ENCODE results near the gene FUT4.
"Not testable (repeated sequence)": the region's sequence is repeated elsewhere in the genome, so short reads cannot be mapped to it uniquely, and the experiment has no call there.

The FUT4 gene

DNA sequence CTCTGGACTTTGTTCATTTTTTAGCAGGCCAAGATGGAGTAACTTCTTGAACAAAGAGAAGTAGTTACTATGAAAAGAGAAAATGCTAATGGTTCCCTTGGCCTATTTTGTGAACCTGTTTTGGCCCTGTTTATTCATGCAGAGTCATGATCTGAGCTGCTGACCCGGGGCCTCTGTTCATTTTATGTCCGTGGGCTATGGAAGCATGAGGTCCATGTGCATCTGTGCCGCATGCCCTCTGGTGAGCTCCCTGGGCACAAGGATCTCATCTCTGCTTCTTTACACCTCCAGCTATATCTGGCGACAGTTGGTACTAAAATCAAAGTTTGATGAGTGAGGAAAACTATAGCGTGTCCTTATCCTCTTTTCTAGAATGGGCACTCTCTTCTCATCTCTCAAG lies 24.5 kb downstream of the FUT4 start:
- DNase-seq (ENCODE audit: low spot score) = no peak

DNA sequence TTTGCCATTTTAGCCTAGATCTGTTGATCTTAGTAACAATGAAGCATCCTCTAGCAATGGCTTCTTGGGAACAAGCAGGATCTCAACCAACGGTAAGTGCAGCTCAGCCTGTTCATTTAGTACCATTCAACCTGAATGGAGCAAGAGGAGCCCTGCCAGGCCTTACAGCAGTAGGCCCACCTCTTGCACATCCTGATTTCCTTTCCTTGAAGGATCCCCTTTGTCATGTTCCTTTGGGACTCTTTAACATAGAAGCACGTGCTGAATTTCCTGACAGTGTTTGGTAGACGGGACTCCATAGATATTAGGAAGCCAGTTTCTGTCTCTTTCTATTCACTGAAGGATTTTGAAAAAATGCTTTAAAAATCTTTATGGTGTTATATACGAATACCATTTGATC lies 25.0 kb downstream of the FUT4 start:
- DNase-seq (ENCODE audit: low spot score) = no peak

DNA sequence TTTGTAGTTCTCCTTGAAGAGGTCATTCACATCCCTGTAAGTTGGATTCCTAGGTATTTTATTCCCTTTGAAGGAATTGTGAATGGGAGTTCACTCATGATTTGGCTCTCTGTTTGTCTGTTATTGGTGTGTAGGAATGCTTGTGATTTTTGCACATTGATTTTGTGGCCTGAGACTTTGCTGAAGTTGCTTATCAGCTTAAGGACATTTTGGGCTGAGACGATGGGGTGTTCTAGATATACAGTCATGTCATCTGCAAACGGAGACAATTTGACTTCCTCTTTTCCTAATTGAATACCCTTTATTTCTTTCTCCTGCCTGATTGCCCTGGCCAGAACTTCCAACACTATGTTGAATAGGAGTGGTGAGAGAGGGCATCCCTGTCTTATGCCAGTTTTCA lies 29.3 kb downstream of the FUT4 start:
- DNase-seq (ENCODE audit: low spot score) = not testable (repeated sequence)

- peak; percentile 31 for DNase-seq (ENCODE audit: low spot score)
These were observed 30.7 kb downstream of the FUT4 start for GRCh38 chr11:94574193-94574961.

- no peak for DNase-seq (ENCODE audit: low spot score)
These were observed 32.6 kb downstream of the FUT4 start for GRCh38 chr11:94576306-94576705.

DNA sequence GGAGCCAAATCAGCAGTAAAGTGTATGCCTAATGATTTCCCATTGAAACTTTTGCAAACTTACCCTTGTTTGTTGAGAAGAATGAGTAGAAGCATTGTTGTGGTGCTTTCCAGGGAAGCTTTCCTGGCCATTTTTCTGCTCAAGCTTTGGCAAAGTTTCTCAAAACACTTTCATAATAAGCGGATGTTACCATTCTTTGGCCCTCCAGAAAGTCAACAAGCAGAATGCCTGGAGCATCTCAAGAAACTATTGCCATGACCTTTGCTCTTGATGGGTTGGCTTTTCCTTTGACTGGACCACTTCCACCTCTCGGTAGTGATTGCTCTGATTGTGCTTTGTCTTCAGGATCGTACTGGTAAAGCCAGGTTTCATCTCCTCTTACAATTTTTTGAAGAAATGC lies 34.1 kb downstream of the FUT4 start:
- DNase-seq (ENCODE audit: low spot score) = no peak

GRCh38 chr11:94581926-94582325 lies 38.2 kb downstream of the FUT4 start:
- DNase-seq (ENCODE audit: low spot score) = no peak

DNA sequence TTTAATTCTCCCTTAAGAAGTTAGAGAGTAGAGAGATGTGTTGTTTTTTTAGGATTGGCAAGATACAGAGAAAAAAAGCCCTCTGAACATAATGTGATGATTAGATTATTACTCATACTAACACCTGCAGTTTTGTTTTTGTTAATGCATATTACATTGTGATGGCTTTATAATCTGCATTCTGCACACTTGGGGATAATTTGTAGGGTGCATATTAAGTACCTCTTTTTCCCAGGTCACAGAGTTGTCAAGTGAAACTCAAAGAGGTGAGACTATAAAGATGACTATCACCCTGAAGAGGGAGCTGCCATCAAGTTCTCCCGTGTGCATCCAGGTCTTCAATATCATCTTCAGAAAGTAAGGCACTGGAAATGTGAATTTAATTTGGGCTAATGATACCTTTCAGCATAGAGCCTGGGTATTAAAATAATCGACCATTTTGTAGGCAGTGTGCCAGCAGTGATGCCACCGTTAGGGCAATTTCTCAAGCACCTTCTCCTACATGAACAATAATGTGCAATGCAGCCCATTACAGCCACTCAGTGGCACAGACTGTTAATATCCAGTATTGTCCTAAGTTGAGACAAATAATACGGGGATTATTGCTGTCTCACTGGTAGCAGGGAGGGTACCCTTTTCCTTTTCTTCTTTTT lies 39.6 kb downstream of the FUT4 start:
- no peak for DNase-seq (ENCODE audit: low spot score)

DNA sequence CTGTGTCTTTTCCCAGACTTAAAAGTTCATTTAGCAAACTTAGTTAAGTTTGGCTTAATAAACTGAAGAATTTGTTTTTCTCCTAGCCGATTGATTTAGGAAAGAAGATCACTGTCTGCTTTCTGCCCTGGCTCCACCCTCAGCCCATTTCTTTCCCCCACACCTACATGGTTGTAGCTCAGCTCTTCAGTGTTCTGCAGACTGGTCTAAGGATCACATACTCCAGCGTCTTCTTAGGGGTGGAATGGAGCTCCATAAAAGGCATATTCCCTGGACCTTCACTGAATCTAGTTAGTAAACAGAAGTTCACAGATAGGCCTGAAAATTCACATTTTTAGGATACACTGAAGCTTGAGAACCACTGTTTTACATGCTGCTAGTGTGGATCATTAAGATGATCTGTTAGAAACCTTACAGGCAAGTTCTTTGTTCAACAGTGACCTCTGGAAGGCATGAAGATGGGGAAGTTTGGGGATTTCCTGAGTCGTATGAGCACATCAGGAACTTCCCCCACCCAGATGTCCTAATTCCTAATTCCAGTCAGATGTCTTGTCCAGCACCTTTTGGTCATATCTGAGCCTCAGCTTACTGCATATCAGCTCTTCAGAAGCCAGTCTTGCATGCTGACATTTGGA lies 40.3 kb downstream of the FUT4 start:
- DNase-seq (ENCODE audit: low spot score) = no peak

GRCh38 chr11:94584978-94585377 lies 41.3 kb downstream of the FUT4 start:
- DNase-seq (ENCODE audit: low spot score) = no peak

DNA sequence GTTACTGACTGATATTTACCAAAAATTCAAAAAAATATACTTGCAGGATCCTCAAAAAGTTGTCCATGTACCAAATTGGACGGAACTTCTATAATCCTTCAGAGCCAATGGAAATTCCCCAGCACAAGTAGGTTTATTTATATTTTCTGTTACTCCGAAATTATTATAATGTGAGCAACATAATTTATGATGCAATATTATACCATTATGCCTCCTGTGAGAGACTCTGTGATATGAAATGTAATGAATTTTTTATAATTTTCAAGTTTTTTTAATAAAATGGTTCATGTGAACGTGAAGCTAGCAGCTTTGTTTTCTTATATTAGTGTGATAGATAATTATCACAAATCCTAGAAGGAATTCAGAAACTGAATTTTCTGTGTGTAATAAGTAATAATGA lies 41.7 kb downstream of the FUT4 start:
- DNase-seq (ENCODE audit: low spot score) = no peak

DNA sequence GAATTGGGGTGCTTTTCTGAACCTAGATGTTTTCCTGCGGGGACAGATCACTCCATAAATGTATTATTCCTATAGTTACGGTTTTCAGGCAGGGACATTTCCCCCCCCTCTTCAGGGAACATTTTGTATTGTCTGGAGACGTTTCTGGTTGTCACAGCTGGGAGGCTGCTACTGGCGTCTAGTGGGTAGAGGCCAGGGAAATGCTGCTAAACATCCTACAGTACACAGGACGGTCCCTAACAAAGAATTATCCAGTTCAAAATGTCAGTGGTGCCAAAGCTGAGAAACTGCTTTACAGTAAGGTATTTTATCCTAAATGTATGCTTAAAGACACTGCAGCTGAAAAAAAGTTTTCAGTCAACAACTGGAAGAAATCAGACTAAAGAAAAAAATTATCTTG lies 42.8 kb downstream of the FUT4 start:
- DNase-seq (ENCODE audit: low spot score) = no peak

DNA sequence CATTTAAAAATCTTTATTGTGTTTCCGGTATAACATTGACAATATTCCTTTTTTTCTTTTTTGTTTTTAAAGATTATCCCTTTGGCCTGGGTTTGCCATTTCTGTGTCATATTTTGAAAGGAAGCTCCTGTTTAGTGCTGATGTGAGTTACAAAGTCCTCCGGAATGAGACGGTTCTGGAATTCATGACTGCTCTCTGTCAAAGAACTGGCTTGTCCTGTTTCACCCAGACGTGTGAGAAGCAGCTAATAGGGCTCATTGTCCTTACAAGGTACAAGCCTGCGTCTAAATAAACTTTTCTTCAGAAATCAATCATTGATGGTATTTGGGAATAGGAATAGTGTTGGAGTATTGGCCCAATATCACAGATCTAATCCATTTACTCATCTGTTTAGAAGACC lies 43.3 kb downstream of the FUT4 start:
- no peak for DNase-seq (ENCODE audit: low spot score)

DNA sequence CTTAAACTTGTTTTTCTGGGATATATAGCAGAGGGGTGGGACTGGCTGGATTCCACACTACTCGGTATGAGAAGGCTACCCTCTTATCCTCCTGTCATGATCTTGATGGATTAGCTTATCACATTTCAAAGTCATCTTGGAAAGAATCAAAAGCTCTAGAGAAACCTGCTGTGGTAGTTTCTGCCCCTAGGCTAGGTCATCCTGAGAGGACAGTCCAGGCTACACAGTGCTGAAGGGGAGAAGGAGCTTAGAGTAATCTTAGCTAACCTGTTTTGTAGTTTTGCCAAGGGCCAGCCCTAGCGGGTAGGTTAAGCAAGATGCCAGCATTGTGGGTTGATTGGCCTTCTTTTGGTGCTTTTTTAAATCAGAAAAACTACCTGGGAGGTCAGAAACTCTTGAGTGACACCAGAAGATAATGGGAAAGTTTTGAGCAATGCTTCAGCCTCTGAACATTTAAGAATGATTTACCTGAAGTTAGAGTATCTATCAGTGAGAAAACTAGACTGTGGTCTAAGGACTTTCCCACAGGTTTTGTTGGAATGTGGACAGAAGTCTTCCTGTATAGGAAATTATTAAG lies 44.7 kb downstream of the FUT4 start:
- DNase-seq (ENCODE audit: low spot score) = no peak

GRCh38 chr11:94590352-94591041 lies 46.8 kb downstream of the FUT4 start:
- no peak for DNase-seq (ENCODE audit: low spot score)

DNA sequence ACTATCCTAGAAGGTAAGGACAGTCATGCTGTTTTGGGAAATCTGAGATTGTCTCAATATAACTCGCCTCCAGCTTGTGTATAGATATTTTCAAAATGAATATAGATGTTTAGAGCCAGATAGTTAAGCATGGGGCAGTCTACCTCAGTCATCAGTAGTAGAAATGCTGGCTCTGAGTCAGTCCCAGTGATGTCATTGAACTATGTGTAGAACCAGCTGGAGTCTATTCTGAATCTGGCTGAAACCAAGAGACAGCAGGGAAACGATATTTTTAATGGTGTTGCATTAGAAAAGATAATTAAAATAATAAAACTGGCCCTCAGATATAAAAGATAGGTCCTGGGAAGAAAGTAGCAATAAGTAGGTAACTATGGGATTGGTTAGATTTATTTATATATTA lies 49.3 kb downstream of the FUT4 start:
- DNase-seq (ENCODE audit: low spot score) = peak; percentile 43

DNA sequence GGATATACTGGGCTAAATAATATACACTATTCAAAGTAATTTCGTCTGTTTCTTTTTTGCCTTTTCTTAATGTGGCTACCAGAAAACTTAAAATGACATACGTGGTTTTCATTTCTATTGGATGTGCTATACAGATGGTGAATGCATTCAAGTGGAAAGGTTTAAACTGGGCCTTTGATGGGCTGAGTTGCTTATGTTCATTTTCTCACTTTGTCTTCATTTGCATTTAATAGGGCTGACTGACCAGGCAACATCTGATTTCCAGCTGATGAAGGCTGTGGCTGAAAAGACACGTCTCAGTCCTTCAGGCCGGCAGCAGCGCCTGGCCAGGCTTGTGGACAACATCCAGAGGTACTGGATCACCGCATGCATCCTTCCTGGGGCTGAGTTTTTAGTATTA lies 51.4 kb downstream of the FUT4 start:
- DNase-seq (ENCODE audit: low spot score) = no peak

DNA sequence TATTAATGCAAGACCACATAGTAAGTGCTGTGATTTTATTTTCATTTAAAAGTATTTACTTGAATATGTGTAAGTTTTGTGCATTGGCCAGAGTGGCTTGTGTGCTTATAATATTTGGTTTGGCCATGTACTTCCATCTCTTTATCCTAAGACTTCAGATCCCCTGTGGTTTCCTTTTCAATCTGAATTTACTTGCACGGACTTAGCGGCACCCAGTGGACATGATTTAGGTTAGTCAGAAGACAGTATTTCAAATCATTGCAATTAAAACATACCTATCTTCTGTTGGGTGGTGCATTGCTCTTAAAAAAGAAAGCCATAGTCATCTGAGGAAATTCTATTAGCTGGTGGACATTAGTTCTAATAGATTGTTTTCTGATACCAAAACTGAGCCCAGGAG lies 54.2 kb downstream of the FUT4 start:
- no peak for DNase-seq (ENCODE audit: low spot score)
